ENCODE data around the gene TOM1L1. TPM values are rescaled to one million over a fixed set of nuclear protein-coding genes. Genes with fewer than 3 reads are reported as not detected.

The TOM1L1 gene
- total RNA-seq, 1 experiment from 2014 or later = 44.6 TPM

GRCh38 chr17:54876656-54877195 lies 23.9 kb upstream of the TOM1L1 start:
- H3K79me1 ChIP-seq (ENCODE audit: insufficient read depth, low read depth, low read length, poor library complexity, severe bottlenecking) = no peaks in the 10 kb centered on the region
- no peak overlapping the region for H3K4me2 ChIP-seq (ENCODE audit: insufficient read depth, insufficient read length, low read length)
- H3K18ac ChIP-seq (ENCODE audit: insufficient read length, low read depth, low read length) = no peak overlapping the region
- H2BK15ac ChIP-seq (ENCODE audit: low read depth, low read length) = no peak overlapping the region
- WGBS (ENCODE audit: extremely low coverage, insufficient read length, low lambda C conversion rate) = no CpG with 5 or more reads among the region's 6 CpGs
- peak; percentile 54 for DNase-seq
- H2BK5ac ChIP-seq (ENCODE audit: insufficient read length, low read length) = no peak overlapping the region
- H3K4ac ChIP-seq (ENCODE audit: low read depth, low read length) = no peak overlapping the region
- H2AK5ac ChIP-seq (ENCODE audit: insufficient read length, low read length) = no peak overlapping the region
- H3K14ac ChIP-seq (ENCODE audit: insufficient read depth, low read length) = no peak overlapping the region
- H3K23ac ChIP-seq (ENCODE audit: insufficient read length, low read depth, low read length) = no peak overlapping the region
- no peak overlapping the region for H2AFZ ChIP-seq (ENCODE audit: low read length)
- no peaks in the 10 kb centered on the region for H3K4me1 ChIP-seq (ENCODE audit: insufficient read depth, low read length)
- no peak overlapping the region for H2BK20ac ChIP-seq (ENCODE audit: low read depth, low read length, poor library complexity, severe bottlenecking)
- Mint-ChIP-seq H3K27me3 (ENCODE audit: low read depth) (no peaks in the 10 kb centered on the region), H3K36me3 (ENCODE audit: insufficient read depth in 1 of 3, low read depth in 3 of 3) (peaks cover 11 to 22% (median 20%) of the 10 kb centered on the region in 3 experiments), H3K4me1 (peaks cover 11 to 14% of the 10 kb centered on the region in 2 experiments), H3K27ac (no peak overlapping the region), H3K9me3 (peaks cover 9 to 19% of the 10 kb centered on the region in 2 experiments; a peak in 4 of 5 replicates), H3K4me3 (no peak overlapping the region)
- no peaks in the 10 kb centered on the region for H3K27me3 ChIP-seq (ENCODE audit: insufficient read depth, low read length)
- no peak overlapping the region for H4K8ac ChIP-seq (replicated peaks; ENCODE audit: insufficient read length, low read depth, low read length)
- no peaks in the 10 kb centered on the region for H3K79me2 ChIP-seq (ENCODE audit: insufficient read depth, low read length)
- H4K20me1 ChIP-seq (ENCODE audit: control insufficient read depth, insufficient read depth, insufficient read length) = no peaks in the 10 kb centered on the region
- no peaks in the 10 kb centered on the region for H3K23me2 ChIP-seq (ENCODE audit: insufficient read length, low read depth, low read length, poor library complexity, severe bottlenecking)
- no peak overlapping the region for H3K9ac ChIP-seq (ENCODE audit: extremely low read depth, insufficient read length, low read length)
- H4K91ac ChIP-seq (ENCODE audit: insufficient read length, low read depth, low read length) = no peak overlapping the region
- H3K9me3 ChIP-seq (ENCODE audit: control insufficient read depth, low read depth, low read length) = no peaks in the 10 kb centered on the region
- H2BK120ac ChIP-seq (ENCODE audit: low read depth, low read length, poor library complexity, severe bottlenecking) = no peak overlapping the region
- no peak for TF ChIP-seq CTCF (conservative IDR thresholded peaks at IDR 0.05)
- H4K5ac ChIP-seq (ENCODE audit: insufficient read length, low read depth, low read length) = no peak overlapping the region
- H3K27ac ChIP-seq (ENCODE audit: insufficient read length, low read depth, low read length) = no peak overlapping the region
- H2BK12ac ChIP-seq (ENCODE audit: insufficient read length, low read depth, low read length) = no peak overlapping the region
- no peak overlapping the region for H3T11ph ChIP-seq (ENCODE audit: low read length)
- no peak overlapping the region for H3K56ac ChIP-seq (ENCODE audit: insufficient read length, low read depth, low read length)
